Breast epithelium (tissue), 4 donors: ENCODE measurements around the gene HYDIN. TPM values are rescaled to one million over a fixed set of nuclear protein-coding genes. Genes with fewer than 3 reads are reported as not detected.
"Not testable (repeated sequence)": the region's sequence is repeated elsewhere in the genome, so short reads cannot be mapped to it uniquely, and the experiment has no call there.

Experiments used
- DNase-seq, 2 donors: peaks; one replicate each; pipeline ENCODE4 v3.0.0-alpha.2; 2019; ENCODE audit warnings: low spot score in 2 of 2
- H3K27ac ChIP-seq, 2 donors: fragments of 200-600 bp; sonication (generic) in 1 of 2; one replicate each; pipeline ENCODE4 v1.5.1; 2016 to 2019; ENCODE audit warnings: mild to moderate bottlenecking in 1 of 2
- H3K27me3 ChIP-seq, 2 donors: fragments of 200-600 bp; sonication (generic) in 1 of 2; one replicate each; pipeline versions ENCODE4 v1.5.1 to v1.6.0; 2017 to 2019; ENCODE audit warnings: control low read depth in 1 of 2, mild to moderate bottlenecking in 1 of 2
- H3K36me3 ChIP-seq: fragments of 200-600 bp; one replicate; pipeline ENCODE4 v1.5.1; 2019
- H3K4me1 ChIP-seq, 2 donors: fragments of 200-600 bp; sonication (generic); one replicate each; pipeline ENCODE4 v1.5.1; 2016 to 2019; ENCODE audit warnings: control low read depth in 1 of 2
- H3K4me3 ChIP-seq, 3 donors: fragments of 200-600 bp; sonication (generic); 1 replicate in 2 of 3; 2 replicates in 1 of 3; pipeline ENCODE4 v1.5.1; 2016 to 2019; ENCODE audit warnings: mild to moderate bottlenecking in 3 of 3, moderate library complexity in 2 of 3
- H3K9me3 ChIP-seq, 2 donors: fragments of 200-600 bp; sonication (generic) in 1 of 2; one replicate each; pipeline ENCODE4 v1.5.1; 2016 to 2019; ENCODE audit warnings: control low read depth in 1 of 2
- intact Hi-C: fragments of 100-400 bp; cut with DNase I; formaldehyde crosslinking; loops from one replicate; pipeline ENCODE4 v1.15.1; 2023; ENCODE audit warnings: low total_unique reads
- total RNA-seq, 3 donors: library from RNA; depleted of rRNA; stranded (reverse); fragments of >200 nt; gene quantifications; one replicate each; pipeline ENCODE4 v1.1.0, GENCODE V29; 2016

HYDIN gene
- total RNA-seq, 3 donors from 2014 or later: 0.96 to 9.4 (median 4.9) TPM

GRCh38 chr16:71069842-71070241 lies 160.7 kb downstream of the HYDIN start:
- DNase-seq, intact Hi-C loops, H3K4me1 ChIP-seq, H3K9me3 ChIP-seq, H3K36me3 ChIP-seq, H3K4me3 ChIP-seq, H3K27ac ChIP-seq, H3K27me3 ChIP-seq: not testable (repeated sequence)

- H3K4me1 ChIP-seq, H3K36me3 ChIP-seq, H3K4me3 ChIP-seq, H3K27ac ChIP-seq, intact Hi-C loops, DNase-seq, H3K9me3 ChIP-seq, H3K27me3 ChIP-seq: not testable (repeated sequence)
Observed at GRCh38 chr16:71053897-71054609, 176.5 kb downstream of the HYDIN start.

GRCh38 chr16:71050307-71050706 lies 180.2 kb downstream of the HYDIN start:
- intact Hi-C loops, H3K9me3 ChIP-seq, DNase-seq, H3K27me3 ChIP-seq, H3K4me1 ChIP-seq, H3K4me3 ChIP-seq, H3K27ac ChIP-seq, H3K36me3 ChIP-seq: not testable (repeated sequence)

GRCh38 chr16:71039368-71040111 lies 191.0 kb downstream of the HYDIN start:
- H3K27me3 ChIP-seq, DNase-seq, H3K4me1 ChIP-seq, intact Hi-C loops, H3K9me3 ChIP-seq, H3K27ac ChIP-seq, H3K36me3 ChIP-seq, H3K4me3 ChIP-seq: not testable (repeated sequence)

- H3K4me1 ChIP-seq, H3K27me3 ChIP-seq, intact Hi-C loops, H3K4me3 ChIP-seq, H3K36me3 ChIP-seq, H3K27ac ChIP-seq, DNase-seq, H3K9me3 ChIP-seq: not testable (repeated sequence)
Observed at GRCh38 chr16:71038421-71038820, 192.1 kb downstream of the HYDIN start.

- intact Hi-C loops, H3K9me3 ChIP-seq, H3K4me1 ChIP-seq, H3K27ac ChIP-seq, DNase-seq, H3K4me3 ChIP-seq, H3K27me3 ChIP-seq, H3K36me3 ChIP-seq: not testable (repeated sequence)
Observed at GRCh38 chr16:71037987-71038386, 192.5 kb downstream of the HYDIN start.

- intact Hi-C loops, DNase-seq, H3K27ac ChIP-seq, H3K9me3 ChIP-seq, H3K27me3 ChIP-seq, H3K36me3 ChIP-seq, H3K4me1 ChIP-seq, H3K4me3 ChIP-seq: not testable (repeated sequence)
Observed at GRCh38 chr16:71028032-71028727, 202.3 kb downstream of the HYDIN start.

- H3K4me3 ChIP-seq, H3K9me3 ChIP-seq, H3K4me1 ChIP-seq, H3K27me3 ChIP-seq, DNase-seq, H3K36me3 ChIP-seq, intact Hi-C loops, H3K27ac ChIP-seq: not testable (repeated sequence)
Observed at GRCh38 chr16:71027511-71027910, 203.0 kb downstream of the HYDIN start.

- H3K27me3 ChIP-seq, H3K9me3 ChIP-seq, H3K4me1 ChIP-seq, H3K4me3 ChIP-seq, intact Hi-C loops, H3K27ac ChIP-seq, H3K36me3 ChIP-seq, DNase-seq: not testable (repeated sequence)
Observed at GRCh38 chr16:71023851-71024439, 206.6 kb downstream of the HYDIN start.

GRCh38 chr16:71021961-71022537 lies 208.5 kb downstream of the HYDIN start:
- H3K27ac ChIP-seq, DNase-seq, H3K36me3 ChIP-seq, H3K27me3 ChIP-seq, H3K4me3 ChIP-seq, H3K4me1 ChIP-seq, intact Hi-C loops, H3K9me3 ChIP-seq: not testable (repeated sequence)

GRCh38 chr16:71019067-71019682 lies 211.3 kb downstream of the HYDIN start:
- H3K27ac ChIP-seq, H3K9me3 ChIP-seq, H3K36me3 ChIP-seq, H3K4me1 ChIP-seq, intact Hi-C loops, H3K4me3 ChIP-seq, H3K27me3 ChIP-seq: not testable (repeated sequence)
- peak in 1 of 2 donors; percentile 68 for DNase-seq

GRCh38 chr16:71015419-71015818 lies 215.1 kb downstream of the HYDIN start:
- H3K36me3 ChIP-seq, H3K27me3 ChIP-seq, DNase-seq, H3K9me3 ChIP-seq, H3K4me1 ChIP-seq, H3K27ac ChIP-seq, intact Hi-C loops, H3K4me3 ChIP-seq: not testable (repeated sequence)
